Measurements from ENCODE around the gene CREB3L2. TPM values are rescaled to one million over a fixed set of nuclear protein-coding genes. Genes with fewer than 3 reads are reported as not detected.

Gene CREB3L2
- total RNA-seq, 2 experiments from 2014 or later = 22.7 to 79.0 TPM

- no peaks in the 10 kb centered on the region for H4K20me1 ChIP-seq (ENCODE audit: insufficient read depth, low read length)
- POLR2A ChIA-PET = interaction anchor here (0.6 to 0.7 kb wide), 2 partner anchors 11 to 14 kb away, joined by 3 read pairs; no protein-coding TSS in a partner anchor
- TF ChIP-seq EZH2phosphoT487 (IDR thresholded peaks at IDR 0.05; ENCODE audit: borderline replicate concordance, low read depth, low read length) (no peak), CTCF (conservative IDR thresholded peaks at IDR 0.05; ENCODE audit: low read length) (no peak)
- H3K9me2 ChIP-seq (ENCODE audit: insufficient read depth, low read length) = no peaks in the 10 kb centered on the region
- CTCF ChIA-PET (ENCODE audit: unreplicated experiment) = no interaction called here
- no peak overlapping the region for H3K27ac ChIP-seq (ENCODE audit: low read depth, low read length, poor library complexity, severe bottlenecking)
- no peaks in the 10 kb centered on the region for H3K4me1 ChIP-seq (ENCODE audit: insufficient read depth, low read length, poor library complexity, severe bottlenecking)
- no peak for DNase-seq (ENCODE audit: low spot score)
- no peaks in the 10 kb centered on the region for H3K9me3 ChIP-seq (ENCODE audit: low read length)
- no peak overlapping the region for H3K4me3 ChIP-seq (ENCODE audit: low read depth, low read length, poor library complexity, severe bottlenecking)
- H3K79me2 ChIP-seq (ENCODE audit: insufficient read depth, low read depth, low read length) = no peaks in the 10 kb centered on the region
- no TSS peak for BruUV-seq (replicated peaks)
- intact Hi-C loops (cut with micrococcal nuclease; ENCODE audit: unreplicated experiment) = no loop called here
- no peak overlapping the region for H3K4me2 ChIP-seq (ENCODE audit: low read length)
- no peak overlapping the region for H2AFZ ChIP-seq (ENCODE audit: low read length)
- no peaks in the 10 kb centered on the region for H3K36me3 ChIP-seq (ENCODE audit: insufficient read depth, low read length)
Observed at GRCh38 chr7:137838706-137839315, 163.1 kb downstream of the CREB3L2 start.

GRCh38 chr7:137836541-137836940 is 165.3 kb downstream of the CREB3L2 start:
- no peak overlapping the region for H3K27ac ChIP-seq (ENCODE audit: low read depth, low read length, poor library complexity, severe bottlenecking)
- H3K9me2 ChIP-seq (ENCODE audit: insufficient read depth, low read length) = no peaks in the 10 kb centered on the region
- H3K4me1 ChIP-seq (ENCODE audit: insufficient read depth, low read length, poor library complexity, severe bottlenecking) = no peaks in the 10 kb centered on the region
- TF ChIP-seq EZH2phosphoT487 (IDR thresholded peaks at IDR 0.05; ENCODE audit: borderline replicate concordance, low read depth, low read length) = no peak
- TF ChIP-seq CTCF (conservative IDR thresholded peaks at IDR 0.05; ENCODE audit: low read length) = no peak
- no peaks in the 10 kb centered on the region for H3K36me3 ChIP-seq (ENCODE audit: insufficient read depth, low read length)
- H3K9me3 ChIP-seq (ENCODE audit: low read length) = no peaks in the 10 kb centered on the region
- no peak for DNase-seq (ENCODE audit: low spot score)
- ChIA-PET POLR2A (interaction anchor here (0.6 to 1.0 kb wide), 2 partner anchors 10 to 152 kb away, joined by 3 to 4 read pairs; no protein-coding TSS in a partner anchor), CTCF (ENCODE audit: unreplicated experiment) (no interaction called here)
- intact Hi-C loops (cut with micrococcal nuclease; ENCODE audit: unreplicated experiment) = no loop called here
- H3K79me2 ChIP-seq (ENCODE audit: insufficient read depth, low read depth, low read length) = no peaks in the 10 kb centered on the region
- H4K20me1 ChIP-seq (ENCODE audit: insufficient read depth, low read length) = no peaks in the 10 kb centered on the region
- no peak overlapping the region for H3K4me3 ChIP-seq (ENCODE audit: low read depth, low read length, poor library complexity, severe bottlenecking)
- no TSS peak for BruUV-seq (replicated peaks)
- H2AFZ ChIP-seq (ENCODE audit: low read length) = no peak overlapping the region
- no peak overlapping the region for H3K4me2 ChIP-seq (ENCODE audit: low read length)

GRCh38 chr7:137836113-137836509 is 165.8 kb downstream of the CREB3L2 start:
- Histone ChIP-seq H3K9me3 (ENCODE audit: low read length) (no peaks in the 10 kb centered on the region), H3K4me1 (ENCODE audit: insufficient read depth, low read length, poor library complexity, severe bottlenecking) (no peaks in the 10 kb centered on the region), H3K36me3 (ENCODE audit: insufficient read depth, low read length) (no peaks in the 10 kb centered on the region), H3K9me2 (ENCODE audit: insufficient read depth, low read length) (no peaks in the 10 kb centered on the region), H2AFZ (ENCODE audit: low read length) (no peak overlapping the region), H3K4me3 (ENCODE audit: low read depth, low read length, poor library complexity, severe bottlenecking) (no peak overlapping the region), H3K27ac (ENCODE audit: low read depth, low read length, poor library complexity, severe bottlenecking) (no peak overlapping the region), H3K4me2 (ENCODE audit: low read length) (no peak overlapping the region), H3K79me2 (ENCODE audit: insufficient read depth, low read depth, low read length) (no peaks in the 10 kb centered on the region), H4K20me1 (ENCODE audit: insufficient read depth, low read length) (no peaks in the 10 kb centered on the region)
- no peak for DNase-seq (ENCODE audit: low spot score)
- ChIA-PET POLR2A (interaction anchor here (0.6 to 1.0 kb wide), 2 partner anchors 10 to 284 kb away, joined by 3 to 4 read pairs; no protein-coding TSS in a partner anchor), CTCF (ENCODE audit: unreplicated experiment) (no interaction called here)
- intact Hi-C loops (cut with micrococcal nuclease; ENCODE audit: unreplicated experiment) = no loop called here
- no TSS peak for BruUV-seq (replicated peaks)
- TF ChIP-seq CTCF (conservative IDR thresholded peaks at IDR 0.05; ENCODE audit: low read length) = no peak
- TF ChIP-seq EZH2phosphoT487 (IDR thresholded peaks at IDR 0.05; ENCODE audit: borderline replicate concordance, low read depth, low read length) = no peak

All from OCI-LY7 (cell line).